A673 (cell line): ENCODE measurements around the gene SLC25A34.

ENCODE experiments used
- EZH2 ChIP-seq: fragments of 200-600 bp; sonication (generic); IDR thresholded peaks from 2 replicates; pipeline ENCODE4 v1.6.1; 2017; ENCODE audit warnings: borderline replicate concordance, low read depth, mild to moderate bottlenecking, mixed read lengths, antibody characterized with exemption, low read length; ENCODE audit not compliant: poor library complexity, severe bottlenecking
- TF ChIP-seq, protein P1 (sequence below): fragments of 300-800, 200-600 bp; sonication (generic); conservative IDR thresholded peaks from 2 replicates; pipeline ENCODE4 v1.5.1; 2017; ENCODE audit warnings: low read depth, mild to moderate bottlenecking, antibody characterized with exemption, low read length, moderate library complexity, mixed read lengths

DNA sequence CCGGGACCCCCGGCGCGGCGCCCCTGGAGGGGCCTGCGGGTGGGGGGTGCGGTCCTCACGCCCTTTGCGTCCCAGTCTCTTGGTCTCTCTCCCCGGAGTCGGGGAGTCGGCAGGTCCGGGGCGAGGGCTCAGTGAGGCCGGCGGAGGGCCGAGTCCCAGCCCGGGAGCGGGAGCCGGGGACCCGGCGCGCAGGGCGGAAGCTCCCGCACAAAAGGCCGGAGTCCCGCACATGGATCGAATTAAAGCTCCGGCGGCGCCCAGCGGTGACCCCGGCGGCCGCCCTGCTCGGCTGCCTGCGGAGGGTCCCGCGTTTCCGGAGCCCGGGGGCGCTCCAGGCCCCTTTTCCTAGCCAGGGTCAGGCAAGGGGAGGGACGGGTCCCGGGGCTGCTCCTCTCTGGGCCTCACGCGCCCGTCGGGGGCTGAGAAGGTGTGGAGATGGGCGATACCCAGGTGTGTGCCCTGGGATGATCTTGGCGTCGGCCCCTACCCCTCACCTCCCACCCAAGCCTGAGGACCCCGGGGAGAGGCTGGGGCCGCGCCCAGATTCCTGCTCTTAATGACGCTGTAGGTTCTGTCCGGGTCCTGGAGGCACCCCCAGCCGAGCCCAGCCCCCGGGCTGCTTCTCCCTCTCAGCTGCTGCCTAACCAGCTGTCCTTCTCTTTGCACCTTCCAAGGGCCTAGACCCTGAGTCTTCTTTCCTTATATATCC is 23.0 kb downstream of the SLC25A34 start:
- TF ChIP-seq, protein P1, sequence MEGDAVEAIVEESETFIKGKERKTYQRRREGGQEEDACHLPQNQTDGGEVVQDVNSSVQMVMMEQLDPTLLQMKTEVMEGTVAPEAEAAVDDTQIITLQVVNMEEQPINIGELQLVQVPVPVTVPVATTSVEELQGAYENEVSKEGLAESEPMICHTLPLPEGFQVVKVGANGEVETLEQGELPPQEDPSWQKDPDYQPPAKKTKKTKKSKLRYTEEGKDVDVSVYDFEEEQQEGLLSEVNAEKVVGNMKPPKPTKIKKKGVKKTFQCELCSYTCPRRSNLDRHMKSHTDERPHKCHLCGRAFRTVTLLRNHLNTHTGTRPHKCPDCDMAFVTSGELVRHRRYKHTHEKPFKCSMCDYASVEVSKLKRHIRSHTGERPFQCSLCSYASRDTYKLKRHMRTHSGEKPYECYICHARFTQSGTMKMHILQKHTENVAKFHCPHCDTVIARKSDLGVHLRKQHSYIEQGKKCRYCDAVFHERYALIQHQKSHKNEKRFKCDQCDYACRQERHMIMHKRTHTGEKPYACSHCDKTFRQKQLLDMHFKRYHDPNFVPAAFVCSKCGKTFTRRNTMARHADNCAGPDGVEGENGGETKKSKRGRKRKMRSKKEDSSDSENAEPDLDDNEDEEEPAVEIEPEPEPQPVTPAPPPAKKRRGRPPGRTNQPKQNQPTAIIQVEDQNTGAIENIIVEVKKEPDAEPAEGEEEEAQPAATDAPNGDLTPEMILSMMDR, result no peak
- TF ChIP-seq EZH2, result no peak
